ENCODE measurements around the gene SNX8. TPM values are rescaled to one million over a fixed set of nuclear protein-coding genes. Genes with fewer than 3 reads are reported as not detected.
A peak's percentile ranks its signal among the peaks of the same experiment; 100 is the strongest.

The SNX8 gene
- total RNA-seq, 2 donors from 2014 or later = 20.0 to 23.0 TPM

GRCh38 chr7:2331707-2332106, 17.5 kb upstream of the SNX8 start:
- H3K4me1 ChIP-seq = no peaks in the 10 kb centered on the region
- H3K27ac ChIP-seq = no peak overlapping the region
- TF ChIP-seq CTCF (IDR thresholded peaks at IDR 0.05) = no peak

GRCh38 chr7:2330493-2330892, 16.3 kb upstream of the SNX8 start:
- H3K4me1 ChIP-seq = no peaks in the 10 kb centered on the region
- no peak for TF ChIP-seq CTCF (IDR thresholded peaks at IDR 0.05)
- no peak overlapping the region for H3K4me3 ChIP-seq
- DNase-seq (ENCODE audit: low spot score) = no peak
- no peaks in the 10 kb centered on the region for H3K36me3 ChIP-seq
- no peaks in the 10 kb centered on the region for H3K27me3 ChIP-seq
- no peak overlapping the region for H3K27ac ChIP-seq
- H3K9me3 ChIP-seq = no peaks in the 10 kb centered on the region

More at GRCh38 chr7:2331707-2332106, 17.5 kb upstream of the SNX8 start:
- DNase-seq (ENCODE audit: low spot score) = no peak
- Histone ChIP-seq H3K27me3 (no peaks in the 10 kb centered on the region), H3K9me3 (no peaks in the 10 kb centered on the region), H3K36me3 (no peaks in the 10 kb centered on the region), H3K4me3 (no peak overlapping the region)

- H3K4me3 ChIP-seq = no peak overlapping the region
- no peaks in the 10 kb centered on the region for H3K27me3 ChIP-seq
- H3K9me3 ChIP-seq = no peaks in the 10 kb centered on the region
- TF ChIP-seq CTCF (IDR thresholded peaks at IDR 0.05) = no peak
- H3K36me3 ChIP-seq = no peaks in the 10 kb centered on the region
- H3K27ac ChIP-seq = no peak overlapping the region
- no peaks in the 10 kb centered on the region for H3K4me1 ChIP-seq
- no peak for DNase-seq (ENCODE audit: low spot score)
Measured at GRCh38 chr7:2326951-2327350, 12.7 kb upstream of the SNX8 start.

- H3K4me1 ChIP-seq = no peaks in the 10 kb centered on the region
- no peak overlapping the region for H3K27ac ChIP-seq
- no peak for TF ChIP-seq CTCF (IDR thresholded peaks at IDR 0.05)
- H3K4me3 ChIP-seq = no peak overlapping the region
- no peak for DNase-seq (ENCODE audit: low spot score)
- no peaks in the 10 kb centered on the region for H3K36me3 ChIP-seq
- H3K9me3 ChIP-seq = no peaks in the 10 kb centered on the region
- H3K27me3 ChIP-seq = no peaks in the 10 kb centered on the region
Measured at GRCh38 chr7:2325162-2325561, 10.9 kb upstream of the SNX8 start.

- H3K4me3 ChIP-seq = no peak overlapping the region
- TF ChIP-seq CTCF (IDR thresholded peaks at IDR 0.05) = peak in 1 of 2 donors; percentile 10
- no peak overlapping the region for H3K27ac ChIP-seq
- H3K27me3 ChIP-seq = no peaks in the 10 kb centered on the region
- no peaks in the 10 kb centered on the region for H3K36me3 ChIP-seq
- no peaks in the 10 kb centered on the region for H3K4me1 ChIP-seq
- no peak for DNase-seq (ENCODE audit: low spot score)
- no peaks in the 10 kb centered on the region for H3K9me3 ChIP-seq
Measured at GRCh38 chr7:2321020-2321419, 6.8 kb upstream of the SNX8 start.

- Histone ChIP-seq H3K9me3 (no peaks in the 10 kb centered on the region), H3K27ac (no peak overlapping the region), H3K4me1 (peaks cover 0 to 9% of the 10 kb centered on the region in 2 donors), H3K36me3 (no peaks in the 10 kb centered on the region), H3K27me3 (no peaks in the 10 kb centered on the region), H3K4me3 (no peak overlapping the region)
- DNase-seq (ENCODE audit: low spot score) = no peak
- no peak for TF ChIP-seq CTCF (IDR thresholded peaks at IDR 0.05)
Measured at GRCh38 chr7:2317556-2318293, 3.5 kb upstream of the SNX8 start.
